ENCODE data around the gene CYP2U1.

GRCh38 chr4:107989537-107990386 lies 58.4 kb downstream of the CYP2U1 start, which contains the start of gene HADH:
- TF ChIP-seq POLR2A (IDR thresholded peaks at IDR 0.05; ENCODE audit: low read depth, low read length) (peak; percentile 79), POLR2AphosphoS5 (IDR thresholded peaks at IDR 0.05; ENCODE audit: low read depth, low read length) (peak; percentile 75), TAF1 (IDR thresholded peaks at IDR 0.05; ENCODE audit: low read depth, low read length) (0 out of 2 replicates have a peak, but pooled peaks have one; percentile 45), SPI1 (IDR thresholded peaks at IDR 0.05; ENCODE audit: low read depth, low read length) (no peak)

All from GM12891 (cell line).